Retinal pigment epithelial cell (primary cell): ENCODE data around the gene CLMP.
"Not testable (repeated sequence)": the region's sequence is repeated elsewhere in the genome, so short reads cannot be mapped to it uniquely, and the experiment has no call there.

Experiments
- DNase-seq: peaks from one replicate; pipeline ENCODE4 v3.0.0-alpha.2; 2010; ENCODE audit warnings: low read depth
- H3K4me3 ChIP-seq: 2 replicates; pipeline ENCODE4 v1.5.1; 2011; ENCODE audit warnings: mild to moderate bottlenecking, low read length, control low read depth, moderate library complexity
- TF ChIP-seq, protein P1 (sequence below): conservative IDR thresholded peaks from 2 replicates; pipeline ENCODE4 v1.5.1; 2011; ENCODE audit warnings: low read depth, low read length, control low read depth, inconsistent platforms

The CLMP gene

GRCh38 chr11:123211149-123211852 is 16.3 kb upstream of the CLMP start:
- no peak overlapping the region for H3K4me3 ChIP-seq
- no peak for DNase-seq
- TF ChIP-seq, protein P1, sequence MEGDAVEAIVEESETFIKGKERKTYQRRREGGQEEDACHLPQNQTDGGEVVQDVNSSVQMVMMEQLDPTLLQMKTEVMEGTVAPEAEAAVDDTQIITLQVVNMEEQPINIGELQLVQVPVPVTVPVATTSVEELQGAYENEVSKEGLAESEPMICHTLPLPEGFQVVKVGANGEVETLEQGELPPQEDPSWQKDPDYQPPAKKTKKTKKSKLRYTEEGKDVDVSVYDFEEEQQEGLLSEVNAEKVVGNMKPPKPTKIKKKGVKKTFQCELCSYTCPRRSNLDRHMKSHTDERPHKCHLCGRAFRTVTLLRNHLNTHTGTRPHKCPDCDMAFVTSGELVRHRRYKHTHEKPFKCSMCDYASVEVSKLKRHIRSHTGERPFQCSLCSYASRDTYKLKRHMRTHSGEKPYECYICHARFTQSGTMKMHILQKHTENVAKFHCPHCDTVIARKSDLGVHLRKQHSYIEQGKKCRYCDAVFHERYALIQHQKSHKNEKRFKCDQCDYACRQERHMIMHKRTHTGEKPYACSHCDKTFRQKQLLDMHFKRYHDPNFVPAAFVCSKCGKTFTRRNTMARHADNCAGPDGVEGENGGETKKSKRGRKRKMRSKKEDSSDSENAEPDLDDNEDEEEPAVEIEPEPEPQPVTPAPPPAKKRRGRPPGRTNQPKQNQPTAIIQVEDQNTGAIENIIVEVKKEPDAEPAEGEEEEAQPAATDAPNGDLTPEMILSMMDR: no peak

GRCh38 chr11:123209591-123209990 is 14.5 kb upstream of the CLMP start:
- TF ChIP-seq, protein P1: no peak
- DNase-seq: no peak

GRCh38 chr11:123206791-123207434 is 11.9 kb upstream of the CLMP start:
- no peak for DNase-seq
- TF ChIP-seq, protein P1: no peak
- H3K4me3 ChIP-seq: no peak overlapping the region

More at GRCh38 chr11:123209591-123209990, 14.5 kb upstream of the CLMP start:
- H3K4me3 ChIP-seq: no peak overlapping the region

DNA sequence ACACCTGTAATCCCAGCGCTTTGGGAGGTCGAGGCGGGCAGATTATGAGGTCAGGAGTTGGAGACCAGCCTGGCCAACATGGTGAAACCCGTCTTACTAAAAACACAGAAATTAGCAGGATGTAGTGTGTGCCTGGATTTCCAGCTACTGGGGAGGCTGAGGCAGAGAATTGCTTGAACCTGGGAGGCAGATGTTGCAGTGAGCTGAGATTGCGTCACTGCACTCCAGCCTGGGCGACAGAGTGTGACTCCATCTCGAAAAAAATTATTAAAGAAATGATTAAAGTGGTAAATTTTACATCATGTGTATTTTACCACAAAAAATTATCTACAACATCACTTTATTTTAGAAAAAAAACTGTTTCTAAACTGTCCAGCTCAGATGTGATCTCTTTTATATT is 11.0 kb upstream of the CLMP start:
- not testable (repeated sequence) for DNase-seq, H3K4me3 ChIP-seq

DNA sequence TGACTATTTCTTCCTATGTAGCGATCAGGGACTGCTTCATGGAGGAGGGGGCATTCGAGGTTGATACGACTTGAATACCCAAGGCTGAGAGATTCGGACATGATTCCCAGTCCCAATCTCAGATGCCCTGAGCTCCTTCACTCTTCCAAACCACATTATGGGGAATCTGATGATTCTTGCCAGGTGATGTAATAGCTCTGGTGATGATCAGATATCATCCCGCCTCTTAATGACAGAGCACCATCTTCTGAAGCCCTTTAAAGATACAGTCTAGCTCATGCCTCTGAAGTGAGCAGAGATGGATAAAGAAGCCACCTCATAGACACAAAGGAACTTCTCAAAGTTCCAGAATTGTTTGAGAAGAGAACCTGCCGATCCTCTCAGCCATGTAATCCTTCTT is 8.9 kb upstream of the CLMP start:
- TF ChIP-seq, protein P1: no peak
- no peak overlapping the region for H3K4me3 ChIP-seq
- DNase-seq: no peak

GRCh38 chr11:123203471-123203870 is 8.4 kb upstream of the CLMP start:
- no peak overlapping the region for H3K4me3 ChIP-seq
- DNase-seq: no peak
- TF ChIP-seq, protein P1: no peak

DNA sequence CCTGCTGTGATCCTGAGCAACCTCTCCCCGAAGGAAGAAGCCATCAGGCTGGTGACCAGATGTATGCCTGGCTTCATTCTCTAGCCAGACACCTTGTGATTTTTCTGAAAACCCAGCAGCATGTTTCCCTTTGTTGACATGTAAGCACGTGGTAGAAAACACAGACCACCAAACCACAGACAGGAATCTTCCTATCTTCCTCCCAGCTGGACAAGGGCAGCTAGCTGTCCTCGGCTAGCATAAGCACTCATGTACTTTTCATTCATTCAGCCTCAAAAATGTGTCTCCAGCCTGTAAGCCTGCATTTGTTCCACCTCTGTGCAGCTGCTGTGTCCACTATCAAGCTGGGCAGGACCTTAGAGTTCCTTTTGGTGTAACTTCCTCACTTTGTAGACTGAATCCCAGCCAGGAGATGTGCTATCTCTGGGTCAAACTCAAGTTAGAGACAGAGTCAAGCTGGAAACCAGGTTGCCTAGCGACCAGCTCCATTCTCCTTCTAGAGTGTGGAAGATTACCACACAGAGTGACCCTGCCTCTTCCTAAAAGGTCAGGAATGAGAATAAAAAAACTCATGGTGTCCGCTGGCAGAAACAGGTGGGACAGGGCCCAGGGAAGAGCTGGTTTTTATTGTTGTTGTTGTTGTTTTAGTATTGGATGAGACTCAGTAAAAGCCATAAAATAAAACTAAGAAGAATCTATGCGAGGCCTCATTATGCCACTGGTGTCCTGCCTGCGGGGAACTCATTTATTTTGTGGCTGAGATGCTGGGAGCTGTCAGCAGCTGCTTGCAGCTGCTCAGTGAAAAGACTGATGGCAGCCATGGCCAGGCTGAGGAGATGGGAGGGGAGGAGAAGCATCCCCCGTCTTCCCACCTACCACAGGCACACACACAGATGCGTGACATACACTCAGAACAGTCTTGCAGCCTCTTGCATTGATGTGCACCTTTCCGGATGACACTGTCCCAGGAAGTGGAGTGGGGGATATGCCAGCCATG is 7.4 kb upstream of the CLMP start:
- no peak for DNase-seq
- H3K4me3 ChIP-seq: no peak overlapping the region
- TF ChIP-seq, protein P1: no peak
